GM10248 (cell line): ENCODE results near the gene JAKMIP1.

Source experiments
- CTCF ChIA-PET: fragments of 300-600 bp; sonication (Branson Sonifier 250); formaldehyde crosslinking; extraction: SDS; loops from one replicate; lab custom pipeline; 2021; ENCODE audit warnings: antibody characterized with exemption; lab: Yijun Ruan, JAX
- POLR2A ChIA-PET: fragments of 350-650 bp; sonication (Branson Sonifier 250); formaldehyde crosslinking; extraction: SDS; loops from one replicate; lab custom pipeline; 2020; ENCODE audit warnings: antibody characterized with exemption; lab: Yijun Ruan, JAX
- DNase-seq: peaks from one replicate; pipeline ENCODE4 v3.0.0; 2012; ENCODE audit errors: extremely low spot score
- CTCF ChIP-seq: IDR thresholded peaks from 2 replicates; pipeline ENCODE4 v1.5.1; 2012; ENCODE audit warnings: mild to moderate bottlenecking, low read depth; ENCODE audit errors: extremely low read depth, missing control alignments, control extremely low read depth

JAKMIP1 gene

DNA sequence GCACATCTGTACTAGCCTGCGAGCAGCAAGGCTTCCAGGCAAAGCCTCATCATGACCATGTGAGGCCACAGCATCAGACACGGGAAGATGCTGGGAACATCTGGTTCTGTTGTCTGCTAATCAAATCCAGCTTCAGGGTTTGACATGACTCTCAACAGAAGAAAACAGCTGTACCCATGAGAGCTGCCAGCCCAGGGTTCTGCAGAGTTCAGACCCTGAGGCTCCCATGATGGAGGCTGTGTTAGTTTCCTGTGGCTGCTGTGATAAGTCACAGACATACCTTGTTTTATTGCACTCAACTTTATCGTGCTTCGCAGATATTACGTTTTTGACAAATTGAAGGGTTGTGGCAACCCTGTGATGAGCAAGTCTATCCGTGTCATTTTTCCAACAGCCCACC, 37.5 kb downstream of the JAKMIP1 start:
- ChIA-PET CTCF (interaction anchor here (0.9 to 1.8 kb wide), 4 partner anchors 19 to 88 kb away, joined by 3 read pairs; no protein-coding TSS in a partner anchor), POLR2A (no interaction called here)
- TF ChIP-seq CTCF = no peak
- DNase-seq = no peak

DNA sequence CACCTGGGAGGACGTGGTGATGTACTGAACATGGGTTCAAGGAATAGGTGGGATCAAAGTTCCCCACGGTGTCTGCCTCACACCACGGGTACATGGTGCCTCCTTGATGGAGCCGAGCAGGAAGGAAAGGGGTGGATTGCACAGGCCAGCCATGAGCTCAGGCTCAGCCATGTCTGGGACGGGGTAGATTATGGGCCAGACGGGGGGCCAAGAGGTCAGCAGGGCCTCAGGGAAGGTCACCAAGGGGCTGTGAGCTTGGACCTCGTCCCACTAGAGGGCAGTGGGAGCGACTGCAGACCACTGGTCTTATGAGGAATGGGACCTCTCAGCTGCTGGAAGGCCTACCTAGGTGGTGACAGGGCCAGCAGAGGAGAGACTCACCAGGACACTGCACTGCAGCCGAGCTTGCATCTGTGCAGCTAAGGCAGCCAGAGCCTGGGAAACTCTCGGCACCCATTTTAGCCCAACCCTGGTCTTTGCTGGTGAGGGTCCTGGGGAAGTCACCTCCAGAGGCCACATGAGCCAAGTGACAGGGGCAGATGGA, 38.4 kb downstream of the JAKMIP1 start:
- TF ChIP-seq CTCF = no peak
- POLR2A ChIA-PET = no interaction called here
- DNase-seq = no peak
- CTCF ChIA-PET = interaction anchor here (1.1 to 1.2 kb wide), 2 partner anchors 10 to 39 kb away, joined by 3 to 5 read pairs; partner anchors contain the start of gene JAKMIP1

DNA sequence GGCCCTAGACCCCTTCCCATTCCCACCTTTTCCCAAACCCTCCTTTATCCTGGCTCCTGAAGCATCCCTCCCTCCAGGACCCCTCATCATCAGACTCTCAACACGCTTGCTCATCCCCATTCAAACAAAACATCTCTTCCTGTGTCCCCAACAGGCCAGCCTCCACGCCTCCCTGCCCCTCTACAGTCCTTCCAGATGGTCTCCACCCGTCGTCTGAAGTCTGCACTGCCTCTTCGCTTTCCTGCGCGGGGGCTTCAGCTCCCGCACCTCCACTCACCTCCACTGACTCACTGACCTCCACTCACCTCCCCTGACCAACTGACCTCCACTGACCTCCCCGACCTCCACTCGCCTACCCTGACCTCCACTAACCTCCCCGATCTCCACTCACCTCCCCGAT, 39.8 kb downstream of the JAKMIP1 start:
- TF ChIP-seq CTCF = no peak
- ChIA-PET POLR2A (no interaction called here), CTCF (interaction anchor here (1.2 kb wide), 2 partner anchors 31 to 40 kb away, joined by 3 read pairs; partner anchors contain the start of gene JAKMIP1)
- no peak for DNase-seq

DNA sequence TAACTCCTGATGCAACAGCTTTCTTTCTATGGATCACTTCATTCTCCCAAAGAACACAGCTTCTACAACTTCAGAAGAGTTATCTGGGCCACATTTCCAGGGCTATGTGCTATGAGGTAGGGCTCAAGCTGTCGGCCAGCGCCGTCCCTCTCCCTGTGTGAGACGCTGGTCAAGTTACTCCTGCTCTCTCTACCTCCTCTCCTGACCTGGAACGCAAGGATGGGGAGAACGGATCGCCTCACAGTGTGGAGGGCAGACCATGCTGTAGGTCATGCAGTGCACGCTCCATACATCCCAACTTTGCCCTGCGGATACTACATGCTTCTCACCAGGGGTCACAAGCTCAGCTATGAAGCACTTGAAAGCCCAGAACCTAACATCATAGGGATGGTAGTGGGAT, 42.4 kb downstream of the JAKMIP1 start:
- POLR2A ChIA-PET = no interaction called here
- DNase-seq = no peak
- CTCF ChIA-PET = interaction anchor here (1.7 to 1.8 kb wide), 3 partner anchors 17 to 34 kb away, joined by 4 to 6 read pairs (median 4); no protein-coding TSS in a partner anchor
- TF ChIP-seq CTCF = no peak

- DNase-seq = no peak
- ChIA-PET POLR2A (no interaction called here), CTCF (interaction anchor here (1.2 to 2.0 kb wide), 9 partner anchors 8 to 175 kb away, joined by 3 to 6 read pairs (median 4); no protein-coding TSS in a partner anchor)
- TF ChIP-seq CTCF = no peak
These were observed 44.2 kb downstream of the JAKMIP1 start for GRCh38 chr4:6155996-6156750.

- TF ChIP-seq CTCF = no peak
- ChIA-PET POLR2A (no interaction called here), CTCF (interaction anchor here (1.2 to 2.0 kb wide), 7 partner anchors 9 to 177 kb away, joined by 3 to 6 read pairs (median 4); no protein-coding TSS in a partner anchor)
- no peak for DNase-seq
These were observed 45.5 kb downstream of the JAKMIP1 start for GRCh38 chr4:6154875-6155274.
